Activated CD4-positive, alpha-beta memory T cell treated with anti-CD3 and anti-CD28 coated beads for 36 hours (primary cell): ENCODE measurements around the gene ARL15. TPM values are rescaled to one million over a fixed set of nuclear protein-coding genes. Genes with fewer than 3 reads are reported as not detected.

Source experiments
- CTCF ChIA-PET: fragments of 350-600 bp; sonication (Branson Sonifier 250); formaldehyde crosslinking; loops from one replicate; lab custom pipeline; 2021; ENCODE audit warnings: antibody characterized with exemption, inconsistent platforms; lab: Charles Lee
- POLR2A ChIA-PET: fragments of 350-600 bp; sonication (Branson Sonifier 250); formaldehyde crosslinking; loops from one replicate; lab custom pipeline; 2021; ENCODE audit warnings: antibody characterized with exemption; lab: Charles Lee
- DNase-seq: peaks from one replicate; pipeline ENCODE4 v3.0.0-alpha.2; 2020
- H3K27ac Mint-ChIP-seq: one replicate; pipeline ENCODE4 v1.8.0; 2021; ENCODE audit warnings: mixed read lengths
- H3K27me3 Mint-ChIP-seq: one replicate; pipeline ENCODE4 v1.8.0; 2021; ENCODE audit warnings: mixed read lengths
- H3K36me3 Mint-ChIP-seq: one replicate; pipeline ENCODE4 v1.8.0; 2021; ENCODE audit warnings: mixed read lengths
- H3K4me1 Mint-ChIP-seq: one replicate; pipeline ENCODE4 v1.8.0; 2021; ENCODE audit warnings: low read depth, mixed read lengths
- H3K4me3 Mint-ChIP-seq: one replicate; pipeline ENCODE4 v1.8.0; 2021; ENCODE audit warnings: mild to moderate bottlenecking, mixed read lengths
- H3K9me3 Mint-ChIP-seq: one replicate; pipeline ENCODE4 v1.8.0; 2021; ENCODE audit warnings: mixed read lengths
- intact Hi-C: fragments of 100-400 bp; cut with micrococcal nuclease; formaldehyde crosslinking; loops from one replicate; pipeline ENCODE4 v1.15.1; 2023
- total RNA-seq, 2 experiments: library from RNA; stranded (reverse); gene quantifications; one replicate each; pipeline ENCODE4 v1.2.3, GENCODE V29; 2021

The ARL15 gene
- total RNA-seq, 2 experiments from 2014 or later, result 4.5 to 5.5 TPM

- DNase-seq, result no peak
- CTCF ChIA-PET, result no interaction called here
- H3K36me3 Mint-ChIP-seq, result no peaks in the 10 kb centered on the region
- H3K4me1 Mint-ChIP-seq, result peaks cover 10% of the 10 kb centered on the region
- POLR2A ChIA-PET, result no interaction called here
- no peaks in the 10 kb centered on the region for H3K27me3 Mint-ChIP-seq
- H3K4me3 Mint-ChIP-seq, result no peak overlapping the region
- no peaks in the 10 kb centered on the region for H3K9me3 Mint-ChIP-seq
- no peak overlapping the region for H3K27ac Mint-ChIP-seq
- intact Hi-C loops, result no loop called here
Measured at GRCh38 chr5:54295651-54296276, 14.6 kb downstream of the ARL15 start.

- no peaks in the 10 kb centered on the region for H3K27me3 Mint-ChIP-seq
- H3K4me1 Mint-ChIP-seq, result peaks cover 10% of the 10 kb centered on the region
- CTCF ChIA-PET, result no interaction called here
- intact Hi-C loops, result no loop called here
- no peaks in the 10 kb centered on the region for H3K36me3 Mint-ChIP-seq
- H3K9me3 Mint-ChIP-seq, result no peaks in the 10 kb centered on the region
- POLR2A ChIA-PET, result no interaction called here
- no peak overlapping the region for H3K27ac Mint-ChIP-seq
- DNase-seq, result no peak
- H3K4me3 Mint-ChIP-seq, result no peak overlapping the region
Measured at GRCh38 chr5:54294097-54294667, 16.2 kb downstream of the ARL15 start.

- intact Hi-C loops, result no loop called here
- no peak overlapping the region for H3K4me3 Mint-ChIP-seq
- no peak for DNase-seq
- H3K27me3 Mint-ChIP-seq, result no peaks in the 10 kb centered on the region
- H3K9me3 Mint-ChIP-seq, result peaks cover 6% of the 10 kb centered on the region
- no peaks in the 10 kb centered on the region for H3K36me3 Mint-ChIP-seq
- POLR2A ChIA-PET, result no interaction called here
- no peak overlapping the region for H3K27ac Mint-ChIP-seq
- CTCF ChIA-PET, result no interaction called here
- H3K4me1 Mint-ChIP-seq, result peaks cover 3% of the 10 kb centered on the region
Measured at GRCh38 chr5:54292866-54293265, 17.5 kb downstream of the ARL15 start.

- peaks cover 3% of the 10 kb centered on the region for H3K4me1 Mint-ChIP-seq
- H3K27ac Mint-ChIP-seq, result no peak overlapping the region
- H3K9me3 Mint-ChIP-seq, result peaks cover 12% of the 10 kb centered on the region
- CTCF ChIA-PET, result no interaction called here
- H3K4me3 Mint-ChIP-seq, result no peak overlapping the region
- intact Hi-C loops, result no loop called here
- DNase-seq, result no peak
- H3K27me3 Mint-ChIP-seq, result no peaks in the 10 kb centered on the region
- POLR2A ChIA-PET, result no interaction called here
- peaks cover 6% of the 10 kb centered on the region for H3K36me3 Mint-ChIP-seq
Measured at GRCh38 chr5:54291498-54291897, 18.9 kb downstream of the ARL15 start.

- CTCF ChIA-PET, result no interaction called here
- no peak overlapping the region for H3K4me3 Mint-ChIP-seq
Measured at GRCh38 chr5:54289769-54290168, 20.6 kb downstream of the ARL15 start.

GRCh38 chr5:54288568-54289217 is 21.7 kb downstream of the ARL15 start:
- no peak overlapping the region for H3K4me3 Mint-ChIP-seq
- POLR2A ChIA-PET, result no interaction called here
- H3K27me3 Mint-ChIP-seq, result no peaks in the 10 kb centered on the region
- peaks cover 10% of the 10 kb centered on the region for H3K36me3 Mint-ChIP-seq
- CTCF ChIA-PET, result no interaction called here
- no peak for DNase-seq
- H3K9me3 Mint-ChIP-seq, result peaks cover 16% of the 10 kb centered on the region
- intact Hi-C loops, result no loop called here
- peaks cover 2% of the 10 kb centered on the region for H3K4me1 Mint-ChIP-seq
- H3K27ac Mint-ChIP-seq, result no peak overlapping the region

More at GRCh38 chr5:54289769-54290168, 20.6 kb downstream of the ARL15 start:
- H3K9me3 Mint-ChIP-seq, result peaks cover 16% of the 10 kb centered on the region
- intact Hi-C loops, result no loop called here
- no peak overlapping the region for H3K27ac Mint-ChIP-seq
- peaks cover 2% of the 10 kb centered on the region for H3K4me1 Mint-ChIP-seq
- DNase-seq, result no peak
- POLR2A ChIA-PET, result interaction anchor here (0.7 kb wide), 1 partner anchor 200 kb away, joined by 3 read pairs; no protein-coding TSS in a partner anchor
- H3K36me3 Mint-ChIP-seq, result peaks cover 10% of the 10 kb centered on the region
- H3K27me3 Mint-ChIP-seq, result no peaks in the 10 kb centered on the region

GRCh38 chr5:54285686-54286085 is 24.7 kb downstream of the ARL15 start:
- peaks cover 12% of the 10 kb centered on the region for H3K36me3 Mint-ChIP-seq
- CTCF ChIA-PET, result no interaction called here
- intact Hi-C loops, result no loop called here
- no peaks in the 10 kb centered on the region for H3K4me1 Mint-ChIP-seq
- peaks cover 18% of the 10 kb centered on the region for H3K9me3 Mint-ChIP-seq
- H3K27ac Mint-ChIP-seq, result no peak overlapping the region
- H3K27me3 Mint-ChIP-seq, result no peaks in the 10 kb centered on the region
- no peak overlapping the region for H3K4me3 Mint-ChIP-seq
- DNase-seq, result no peak
- POLR2A ChIA-PET, result no interaction called here

GRCh38 chr5:54284586-54284985 is 25.8 kb downstream of the ARL15 start:
- intact Hi-C loops, result no loop called here

GRCh38 chr5:54282876-54283275 is 27.5 kb downstream of the ARL15 start:
- CTCF ChIA-PET, result no interaction called here
- no peaks in the 10 kb centered on the region for H3K27me3 Mint-ChIP-seq

More at GRCh38 chr5:54284586-54284985, 25.8 kb downstream of the ARL15 start:
- ChIA-PET CTCF (no interaction called here), POLR2A (no interaction called here)
- H3K27me3 Mint-ChIP-seq, result no peaks in the 10 kb centered on the region
- peaks cover 18% of the 10 kb centered on the region for H3K36me3 Mint-ChIP-seq
- H3K4me1 Mint-ChIP-seq, result no peaks in the 10 kb centered on the region
- no peak overlapping the region for H3K4me3 Mint-ChIP-seq
- H3K27ac Mint-ChIP-seq, result no peak overlapping the region
- peaks cover 18% of the 10 kb centered on the region for H3K9me3 Mint-ChIP-seq
- DNase-seq, result no peak

GRCh38 chr5:54281960-54282692 is 28.2 kb downstream of the ARL15 start:
- ChIA-PET CTCF (no interaction called here), POLR2A (no interaction called here)
- DNase-seq, result no peak
- no peak overlapping the region for H3K4me3 Mint-ChIP-seq
- H3K27ac Mint-ChIP-seq, result no peak overlapping the region
- H3K9me3 Mint-ChIP-seq, result peaks cover 10% of the 10 kb centered on the region
- intact Hi-C loops, result no loop called here
- H3K36me3 Mint-ChIP-seq, result peaks cover 17% of the 10 kb centered on the region
- no peaks in the 10 kb centered on the region for H3K27me3 Mint-ChIP-seq
- H3K4me1 Mint-ChIP-seq, result no peaks in the 10 kb centered on the region

More at GRCh38 chr5:54282876-54283275, 27.5 kb downstream of the ARL15 start:
- Mint-ChIP-seq H3K4me3 (no peak overlapping the region), H3K36me3 (peaks cover 18% of the 10 kb centered on the region), H3K9me3 (peaks cover 12% of the 10 kb centered on the region), H3K4me1 (no peaks in the 10 kb centered on the region), H3K27ac (no peak overlapping the region)
- POLR2A ChIA-PET, result no interaction called here
- DNase-seq, result no peak
- intact Hi-C loops, result no loop called here

GRCh38 chr5:54279960-54280359 is 30.4 kb downstream of the ARL15 start:
- no peak overlapping the region for H3K4me3 Mint-ChIP-seq
- intact Hi-C loops, result no loop called here
- peaks cover 10% of the 10 kb centered on the region for H3K36me3 Mint-ChIP-seq
- H3K9me3 Mint-ChIP-seq, result peaks cover 2% of the 10 kb centered on the region
- ChIA-PET CTCF (no interaction called here), POLR2A (no interaction called here)
- H3K27me3 Mint-ChIP-seq, result no peaks in the 10 kb centered on the region
- DNase-seq, result no peak
- no peak overlapping the region for H3K27ac Mint-ChIP-seq
- no peaks in the 10 kb centered on the region for H3K4me1 Mint-ChIP-seq

- Mint-ChIP-seq H3K27me3 (no peaks in the 10 kb centered on the region), H3K36me3 (peaks cover 10% of the 10 kb centered on the region), H3K4me3 (no peak overlapping the region), H3K27ac (no peak overlapping the region), H3K4me1 (no peaks in the 10 kb centered on the region), H3K9me3 (peaks cover 2% of the 10 kb centered on the region)
- no peak for DNase-seq
- POLR2A ChIA-PET, result no interaction called here
- CTCF ChIA-PET, result no interaction called here
- intact Hi-C loops, result no loop called here
Measured at GRCh38 chr5:54278979-54279717, 31.2 kb downstream of the ARL15 start.
